Liver (tissue), 9 donors: ENCODE measurements around the gene ARHGAP33. TPM values are rescaled to one million over a fixed set of nuclear protein-coding genes. Genes with fewer than 3 reads are reported as not detected.

Experiments used
- DNase-seq: peaks from one replicate; pipeline ENCODE4 v3.0.0-alpha.2; 2017; ENCODE audit warnings: low spot score
- H3K27ac ChIP-seq, 2 donors: one replicate each; pipeline ENCODE4 v1.7.0; 2013; ENCODE audit warnings: inconsistent platforms in 2 of 2, low read length in 2 of 2, control low read depth in 1 of 2, low read depth in 1 of 2, mild to moderate bottlenecking in 1 of 2
- H3K27me3 ChIP-seq, 4 donors: one replicate each; pipeline versions ENCODE4 v1.6.1 to v1.7.0; 2013; ENCODE audit warnings: low read length in 3 of 4, inconsistent platforms in 1 of 4, mild to moderate bottlenecking in 1 of 4, moderate library complexity in 1 of 4; ENCODE audit not compliant: control insufficient read depth in 4 of 4, insufficient read depth in 4 of 4
- H3K36me3 ChIP-seq, 4 donors: one replicate each; pipeline versions ENCODE4 v1.6.1 to v1.7.0; 2013; ENCODE audit warnings: low read length in 3 of 4, mild to moderate bottlenecking in 3 of 4, low read depth in 1 of 4, moderate library complexity in 1 of 4; ENCODE audit not compliant: control insufficient read depth in 4 of 4, insufficient read depth in 3 of 4
- H3K4me1 ChIP-seq, 4 donors: one replicate each; pipeline versions ENCODE4 v1.6.1 to v1.7.0; 2013; ENCODE audit warnings: low read length in 3 of 4, mild to moderate bottlenecking in 3 of 4, moderate library complexity in 1 of 4; ENCODE audit not compliant: control insufficient read depth in 4 of 4, insufficient read depth in 4 of 4
- H3K4me3 ChIP-seq, 3 donors: one replicate each; pipeline versions ENCODE4 v1.6.1 to v1.7.0; 2013; ENCODE audit warnings: low read length in 3 of 3, control low read depth in 1 of 3, low read depth in 1 of 3, mild to moderate bottlenecking in 1 of 3
- H3K9ac ChIP-seq, 2 donors: one replicate each; pipeline ENCODE4 v1.7.0; 2013; ENCODE audit warnings: low read length in 2 of 2, mild to moderate bottlenecking in 2 of 2, moderate library complexity in 2 of 2, control low read depth in 1 of 2, low read depth in 1 of 2
- H3K9me3 ChIP-seq, 4 donors: one replicate each; pipeline versions ENCODE4 v1.6.1 to v1.7.0; 2013; ENCODE audit warnings: low read length in 3 of 4; ENCODE audit not compliant: control insufficient read depth in 4 of 4
- ATF3 ChIP-seq: IDR thresholded peaks from 2 replicates; pipeline ENCODE4 v1.6.1; 2016; ENCODE audit warnings: antibody characterized with exemption
- CTCF ChIP-seq: fragments of 150-350 bp; IDR thresholded peaks from 2 replicates; pipeline ENCODE4 v1.5.1; 2017; ENCODE audit warnings: improper control_type of control experiment, low read depth, low read length; ENCODE audit not compliant: missing input control
- EGR1 ChIP-seq, 2 donors: IDR thresholded peaks; 2 replicates each; pipeline ENCODE4 v1.6.1; 2016 to 2018; ENCODE audit warnings: antibody characterized with exemption in 2 of 2, low read depth in 2 of 2
- FOXA1 ChIP-seq: IDR thresholded peaks from 2 replicates; pipeline ENCODE4 v1.6.1; 2016; ENCODE audit warnings: antibody characterized with exemption
- FOXA2 ChIP-seq: IDR thresholded peaks from 2 replicates; pipeline ENCODE4 v1.6.1; 2016; ENCODE audit warnings: antibody characterized with exemption
- GABPA ChIP-seq, 2 donors: IDR thresholded peaks in 1 of 2; conservative IDR thresholded peaks in 1 of 2; 2 replicates each; pipeline ENCODE4 v1.6.1; 2016; ENCODE audit warnings: antibody characterized with exemption in 2 of 2, mild to moderate bottlenecking in 1 of 2, moderate library complexity in 1 of 2
- HNF4A ChIP-seq, 2 donors: conservative IDR thresholded peaks; 2 replicates each; pipeline ENCODE4 v1.6.1; 2016; ENCODE audit warnings: antibody characterized with exemption in 2 of 2, mild to moderate bottlenecking in 2 of 2
- HNF4G ChIP-seq: IDR thresholded peaks from 2 replicates; pipeline ENCODE4 v1.6.1; 2016; ENCODE audit warnings: antibody characterized with exemption
- JUND ChIP-seq, 2 donors: IDR thresholded peaks; 2 replicates each; pipeline ENCODE4 v1.6.1; 2016; ENCODE audit warnings: antibody characterized with exemption in 2 of 2
- MAX ChIP-seq: IDR thresholded peaks from 2 replicates; pipeline ENCODE4 v1.6.1; 2016; ENCODE audit warnings: antibody characterized with exemption
- NR2F2 ChIP-seq: IDR thresholded peaks from 2 replicates; pipeline ENCODE4 v1.6.1; 2016; ENCODE audit warnings: antibody characterized with exemption
- RAD21 ChIP-seq, 2 donors: IDR thresholded peaks; 2 replicates each; pipeline ENCODE4 v1.6.1; 2016; ENCODE audit warnings: antibody characterized with exemption in 2 of 2, mild to moderate bottlenecking in 2 of 2
- RXRA ChIP-seq, 2 donors: IDR thresholded peaks; 2 replicates each; pipeline ENCODE4 v1.6.1; 2017 to 2018; ENCODE audit warnings: antibody characterized with exemption in 2 of 2, mild to moderate bottlenecking in 1 of 2
- SP1 ChIP-seq: IDR thresholded peaks from 2 replicates; pipeline ENCODE4 v1.6.1; 2018; ENCODE audit warnings: antibody characterized with exemption, mild to moderate bottlenecking
- TAF1 ChIP-seq: conservative IDR thresholded peaks from 2 replicates; pipeline ENCODE4 v1.6.1; 2016; ENCODE audit warnings: antibody characterized with exemption, mild to moderate bottlenecking
- YY1 ChIP-seq: IDR thresholded peaks from 2 replicates; pipeline ENCODE4 v1.6.1; 2016; ENCODE audit warnings: antibody characterized with exemption, mild to moderate bottlenecking
- WGBS: extraction: QIAGEN DNeasy Blood & Tissue Kit; methylation state at CpG from one replicate; pipeline ENCODE4 v1.1.7; 2013; 5-methylcytosine and 5-hydroxymethylcytosine counted together
- polyA plus RNA-seq, 2 donors: library from polyadenylated mRNA; stranded (reverse) in 1 of 2; unstranded in 1 of 2; fragments of 200-250 nt in 1 of 2; fragments of >200 nt in 1 of 2; fragmentation: Nextera tagmentation in 1 of 2; extraction: Ambion mirVana in 1 of 2; gene quantifications; one replicate each; pipeline versions ENCODE4 v1.2.1 to v1.2.3, GENCODE V29; 2013 to 2015
- total RNA-seq, 2 donors: library from RNA; depleted of rRNA; stranded (reverse); fragments of >200 nt; gene quantifications; one replicate each; pipeline ENCODE4 v1.2.3, GENCODE V29; 2014
- TF ChIP-seq, protein P1 (sequence below): IDR thresholded peaks from 2 replicates; pipeline ENCODE4 v1.6.1; 2016; ENCODE audit warnings: antibody characterized with exemption
- TF ChIP-seq, protein P2 (sequence below): IDR thresholded peaks from 2 replicates; pipeline ENCODE4 v1.6.1; 2016; ENCODE audit warnings: antibody characterized with exemption, mild to moderate bottlenecking
- donor health status: healthy.
- donor health status: healthy.
- donor health status: healthy.
- donor health status: healthy.
- donor health status: healthy.

ARHGAP33 gene
- total and polyA plus RNA-seq, 4 donors, result 0.85 to 10.1 (median 1.8) TPM

DNA sequence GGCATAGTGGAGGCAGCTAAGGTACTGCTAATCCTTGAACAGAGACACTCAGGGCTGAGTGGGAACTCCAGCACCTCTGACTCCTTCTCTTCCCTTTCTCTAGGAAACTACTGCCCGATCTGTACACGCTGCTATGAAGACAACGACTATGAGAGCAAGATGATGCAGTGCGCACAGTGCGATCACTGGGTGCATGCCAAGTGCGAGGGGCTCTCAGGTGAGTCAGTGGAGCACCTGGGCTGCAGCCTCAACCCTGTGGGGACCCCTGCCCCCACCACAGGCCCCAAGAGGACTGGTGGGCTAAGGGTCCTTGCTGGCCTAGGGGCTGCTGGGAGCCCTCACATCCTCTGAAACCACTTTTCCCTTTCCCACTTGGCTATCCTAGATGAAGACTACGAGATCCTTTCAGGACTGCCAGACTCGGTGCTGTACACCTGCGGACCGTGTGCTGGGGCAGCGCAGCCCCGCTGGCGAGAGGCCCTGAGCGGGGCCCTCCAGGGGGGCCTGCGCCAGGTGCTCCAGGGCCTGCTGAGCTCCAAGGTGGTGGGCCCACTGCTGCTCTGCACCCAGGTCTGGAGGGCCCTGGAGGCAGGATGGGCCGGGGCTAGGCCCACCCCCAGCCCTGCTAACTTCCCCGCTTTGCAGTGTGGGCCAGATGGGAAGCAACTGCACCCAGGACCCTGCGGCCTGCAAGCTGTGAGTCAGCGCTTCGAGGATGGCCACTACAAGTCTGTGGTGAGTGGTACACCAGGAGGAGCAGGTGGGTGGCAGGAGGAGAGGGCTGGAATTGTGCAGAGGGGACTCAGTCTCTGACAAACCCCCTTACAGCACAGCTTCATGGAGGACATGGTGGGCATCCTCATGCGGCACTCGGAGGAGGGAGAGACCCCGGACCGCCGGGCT, 48.1 kb upstream of the ARHGAP33 start (continued):
- TF ChIP-seq, protein P1, sequence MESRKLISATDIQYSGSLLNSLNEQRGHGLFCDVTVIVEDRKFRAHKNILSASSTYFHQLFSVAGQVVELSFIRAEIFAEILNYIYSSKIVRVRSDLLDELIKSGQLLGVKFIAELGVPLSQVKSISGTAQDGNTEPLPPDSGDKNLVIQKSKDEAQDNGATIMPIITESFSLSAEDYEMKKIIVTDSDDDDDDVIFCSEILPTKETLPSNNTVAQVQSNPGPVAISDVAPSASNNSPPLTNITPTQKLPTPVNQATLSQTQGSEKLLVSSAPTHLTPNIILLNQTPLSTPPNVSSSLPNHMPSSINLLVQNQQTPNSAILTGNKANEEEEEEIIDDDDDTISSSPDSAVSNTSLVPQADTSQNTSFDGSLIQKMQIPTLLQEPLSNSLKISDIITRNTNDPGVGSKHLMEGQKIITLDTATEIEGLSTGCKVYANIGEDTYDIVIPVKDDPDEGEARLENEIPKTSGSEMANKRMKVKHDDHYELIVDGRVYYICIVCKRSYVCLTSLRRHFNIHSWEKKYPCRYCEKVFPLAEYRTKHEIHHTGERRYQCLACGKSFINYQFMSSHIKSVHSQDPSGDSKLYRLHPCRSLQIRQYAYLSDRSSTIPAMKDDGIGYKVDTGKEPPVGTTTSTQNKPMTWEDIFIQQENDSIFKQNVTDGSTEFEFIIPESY, result no peak

GRCh38 chr19:35727956-35728706, 47.2 kb upstream of the ARHGAP33 start:
- 95% methylated on average over 19 of the region's 19 CpGs for WGBS

More at GRCh38 chr19:35727956-35728706, 47.2 kb upstream of the ARHGAP33 start:
- H3K27me3 ChIP-seq, result no peaks in the 10 kb centered on the region
- H3K4me1 ChIP-seq, result no peaks in the 10 kb centered on the region
- peaks cover 61 to 96% (median 74%) of the 10 kb centered on the region in 4 donors for H3K36me3 ChIP-seq
- DNase-seq, result no peak
- H3K9ac ChIP-seq, result no peak overlapping the region
- H3K9me3 ChIP-seq, result no peaks in the 10 kb centered on the region
- H3K27ac ChIP-seq, result no peak overlapping the region
- no peak overlapping the region for H3K4me3 ChIP-seq
- TF ChIP-seq, protein P2, sequence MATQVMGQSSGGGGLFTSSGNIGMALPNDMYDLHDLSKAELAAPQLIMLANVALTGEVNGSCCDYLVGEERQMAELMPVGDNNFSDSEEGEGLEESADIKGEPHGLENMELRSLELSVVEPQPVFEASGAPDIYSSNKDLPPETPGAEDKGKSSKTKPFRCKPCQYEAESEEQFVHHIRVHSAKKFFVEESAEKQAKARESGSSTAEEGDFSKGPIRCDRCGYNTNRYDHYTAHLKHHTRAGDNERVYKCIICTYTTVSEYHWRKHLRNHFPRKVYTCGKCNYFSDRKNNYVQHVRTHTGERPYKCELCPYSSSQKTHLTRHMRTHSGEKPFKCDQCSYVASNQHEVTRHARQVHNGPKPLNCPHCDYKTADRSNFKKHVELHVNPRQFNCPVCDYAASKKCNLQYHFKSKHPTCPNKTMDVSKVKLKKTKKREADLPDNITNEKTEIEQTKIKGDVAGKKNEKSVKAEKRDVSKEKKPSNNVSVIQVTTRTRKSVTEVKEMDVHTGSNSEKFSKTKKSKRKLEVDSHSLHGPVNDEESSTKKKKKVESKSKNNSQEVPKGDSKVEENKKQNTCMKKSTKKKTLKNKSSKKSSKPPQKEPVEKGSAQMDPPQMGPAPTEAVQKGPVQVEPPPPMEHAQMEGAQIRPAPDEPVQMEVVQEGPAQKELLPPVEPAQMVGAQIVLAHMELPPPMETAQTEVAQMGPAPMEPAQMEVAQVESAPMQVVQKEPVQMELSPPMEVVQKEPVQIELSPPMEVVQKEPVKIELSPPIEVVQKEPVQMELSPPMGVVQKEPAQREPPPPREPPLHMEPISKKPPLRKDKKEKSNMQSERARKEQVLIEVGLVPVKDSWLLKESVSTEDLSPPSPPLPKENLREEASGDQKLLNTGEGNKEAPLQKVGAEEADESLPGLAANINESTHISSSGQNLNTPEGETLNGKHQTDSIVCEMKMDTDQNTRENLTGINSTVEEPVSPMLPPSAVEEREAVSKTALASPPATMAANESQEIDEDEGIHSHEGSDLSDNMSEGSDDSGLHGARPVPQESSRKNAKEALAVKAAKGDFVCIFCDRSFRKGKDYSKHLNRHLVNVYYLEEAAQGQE, result no peak
- TF ChIP-seq GABPA (IDR thresholded peaks at IDR 0.05 in 1 of 2, conservative IDR thresholded peaks at IDR 0.05 in 1 of 2) (no peak), EGR1 (IDR thresholded peaks at IDR 0.05; ENCODE audit: low read depth in 2 of 2) (no peak), HNF4G (no peak), CTCF (no peak), TAF1 (no peak), RAD21 (IDR thresholded peaks at IDR 0.05) (no peak), SP1 (no peak), HNF4A (conservative IDR thresholded peaks at IDR 0.05) (no peak), YY1 (no peak), RXRA (IDR thresholded peaks at IDR 0.05) (no peak), FOXA2 (no peak), ATF3 (no peak), JUND (IDR thresholded peaks at IDR 0.05) (no peak), MAX (no peak), NR2F2 (no peak), FOXA1 (no peak)
- TF ChIP-seq, protein P1, result no peak
